Spleen (tissue), 11 donors: ENCODE results near the gene GJB6. TPM values are rescaled to one million over a fixed set of nuclear protein-coding genes. Genes with fewer than 3 reads are reported as not detected.

ENCODE experiments used
- DNase-seq: peaks from one replicate; pipeline ENCODE4 v3.0.0-alpha.2; 2020
- H3K27ac ChIP-seq, 8 donors: fragments of 200-600 bp; sonication (generic) in 7 of 8; 1 replicate in 4 of 8; 2 replicates in 4 of 8; pipeline versions ENCODE4 v1.5.0 to v1.8.0; 2016 to 2021; ENCODE audit warnings: inconsistent platforms in 4 of 8, mild to moderate bottlenecking in 4 of 8, moderate library complexity in 1 of 8
- H3K27me3 ChIP-seq, 7 donors: fragments of 200-600 bp; sonication (generic) in 6 of 7; replicated peaks in 1 of 7; 1 replicate in 4 of 7; 2 replicates in 3 of 7; pipeline versions ENCODE4 v1.5.0 to v1.8.0; 2016 to 2021; ENCODE audit warnings: inconsistent platforms in 3 of 7, mild to moderate bottlenecking in 1 of 7
- H3K36me3 ChIP-seq, 6 donors: fragments of 200-600 bp; sonication (generic) in 5 of 6; 1 replicate in 4 of 6; 2 replicates in 2 of 6; pipeline versions ENCODE4 v1.5.0 to v1.8.0; 2016 to 2021; ENCODE audit warnings: inconsistent platforms in 2 of 6
- H3K4me1 ChIP-seq, 6 donors: fragments of 200-600 bp; sonication (generic) in 5 of 6; 1 replicate in 3 of 6; 2 replicates in 3 of 6; pipeline versions ENCODE4 v1.5.0 to v1.8.0; 2016 to 2021; ENCODE audit warnings: inconsistent platforms in 3 of 6
- H3K4me3 ChIP-seq, 8 donors: fragments of 200-600 bp; sonication (generic) in 7 of 8; 1 replicate in 4 of 8; 2 replicates in 4 of 8; pipeline versions ENCODE4 v1.5.0 to v1.8.0; 2016 to 2021; ENCODE audit warnings: inconsistent platforms in 4 of 8, mild to moderate bottlenecking in 4 of 8, moderate library complexity in 2 of 8
- H3K9me3 ChIP-seq, 8 donors: fragments of 200-600 bp; sonication (generic) in 7 of 8; 1 replicate in 4 of 8; 2 replicates in 4 of 8; pipeline versions ENCODE4 v1.5.0 to v1.8.0; 2016 to 2021; ENCODE audit warnings: inconsistent platforms in 4 of 8
- CTCF ChIP-seq, 11 experiments: fragments of 200-600 bp in 7 of 11; fragments of 450-650 bp in 4 of 11; sonication (generic) in 4 of 11; IDR thresholded peaks in 8 of 11; conservative IDR thresholded peaks in 3 of 11; 1 replicate in 7 of 11; 2 replicates in 4 of 11; pipeline versions ENCODE4 v1.4.0 to v1.8.0; 2016 to 2021; ENCODE audit warnings: antibody characterized with exemption in 11 of 11, inconsistent platforms in 4 of 11, mild to moderate bottlenecking in 1 of 11
- POLR2A ChIP-seq, 3 donors: fragments of 450-650 bp; IDR thresholded peaks; one replicate each; pipeline ENCODE4 v1.5.1; 2017; ENCODE audit warnings: antibody characterized with exemption in 3 of 3, mild to moderate bottlenecking in 1 of 3
- POLR2AphosphoS5 ChIP-seq, 3 donors: sonication (generic); formaldehyde crosslinking; IDR thresholded peaks; one replicate each; pipeline ENCODE4 v1.5.1; 2017; ENCODE audit warnings: antibody characterized with exemption in 3 of 3
- WGBS, 5 donors: extraction: QIAGEN DNeasy Blood & Tissue Kit in 3 of 5; methylation state at CpG; one replicate each; pipeline versions ENCODE4 v1.1.5 to v1.1.7; 2013 to 2018; 5-methylcytosine and 5-hydroxymethylcytosine counted together
- intact Hi-C: fragments of 100-400 bp; cut with DNase I; formaldehyde crosslinking; loops from one replicate; pipeline ENCODE4 v1.15.0; 2023; ENCODE audit warnings: low total_unique reads
- polyA plus RNA-seq, 3 donors: library from polyadenylated mRNA; stranded (reverse); fragments of 200-250 nt; gene quantifications; one replicate each; pipeline ENCODE4 v1.2.1, GENCODE V29; 2013
- total RNA-seq, 7 donors: library from RNA; depleted of rRNA in 3 of 7; stranded (reverse); fragments of >200 nt in 3 of 7; fragmentation: NEBNext Ultra II Directional in 4 of 7; extraction: Animal tissue kit (Norgen Biotek cat#: 25700) in 4 of 7; gene quantifications; one replicate each; pipeline versions ENCODE4 v1.1.0 to v1.2.1, GENCODE V29; 2016 to 2021
- donor health status: healthy with polysubstance abuse.
- donor health status: DM: no; HTN: no; CAD: no; lungs with moderate emphysema.
- donor health status: DM: no; HTN: no; CAD: no.
- donor health status: Bipolar disorder and iron deficiency.
- donor health status: healthy.
- donor health status: DM: no; HTN: no; CAD: no.
- donor health status: DM: yes; HTN: yes; CAD: no.

GJB6 gene
- total and polyA plus RNA-seq, 10 donors, result 0.17 to 2.5 (median 0.30) TPM; not detected in 3

- H3K4me1 ChIP-seq, result no peaks in the 10 kb centered on the region
- no peak overlapping the region for H3K4me3 ChIP-seq
- H3K36me3 ChIP-seq, result no peaks in the 10 kb centered on the region
- peaks cover 0 to 13% (median 0%) of the 10 kb centered on the region in 8 donors for H3K9me3 ChIP-seq
- H3K27ac ChIP-seq, result no peak overlapping the region
- DNase-seq, result no peak
- peaks cover 0 to 29% (median 8%) of the 10 kb centered on the region in 7 donors for H3K27me3 ChIP-seq
- intact Hi-C loops, result no loop called here
- TF ChIP-seq POLR2A (IDR thresholded peaks at IDR 0.05) (no peak), POLR2AphosphoS5 (IDR thresholded peaks at IDR 0.05) (no peak)
- 65 to 100% (median 90%) methylated on average over 1 of the region's 1 CpG for WGBS, 5 donors
Observed at GRCh38 chr13:20209948-20210347, 22.2 kb downstream of the GJB6 start.

DNA sequence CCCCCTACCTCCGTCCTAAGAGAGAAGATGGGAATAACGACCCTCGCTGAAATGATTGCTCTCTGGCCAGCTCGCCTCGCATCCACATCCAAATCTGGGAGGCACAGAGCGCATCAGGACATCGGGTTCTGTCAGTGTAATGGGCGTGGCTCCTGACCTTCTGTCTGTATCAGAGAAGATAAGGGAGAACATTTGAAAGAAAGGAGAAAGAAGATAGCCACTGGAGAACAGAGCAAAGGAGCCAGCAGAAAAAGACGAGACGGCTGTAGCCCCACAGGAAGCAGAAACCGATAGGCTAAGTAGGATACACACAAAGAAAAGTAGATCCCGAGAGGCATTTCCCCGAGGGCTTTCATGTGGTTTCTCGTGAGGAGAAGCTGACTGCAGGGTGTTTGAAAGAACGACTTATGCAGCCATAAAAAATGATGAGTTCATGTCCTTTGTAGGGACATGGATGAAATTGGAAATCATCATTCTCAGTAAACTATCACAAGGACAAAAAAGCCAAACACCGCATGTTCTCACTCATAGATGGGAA, 25.4 kb downstream of the GJB6 start:
- Histone ChIP-seq H3K4me1 (no peaks in the 10 kb centered on the region), H3K27me3 (peaks cover 0 to 45% (median 8%) of the 10 kb centered on the region in 7 donors), H3K9me3 (peaks cover 0 to 6% (median 1%) of the 10 kb centered on the region in 8 donors), H3K27ac (no peak overlapping the region), H3K4me3 (no peak overlapping the region), H3K36me3 (no peaks in the 10 kb centered on the region)
- 65 to 70% (median 69%) methylated on average over 16 of the region's 16 CpGs for WGBS, 5 donors
- TF ChIP-seq CTCF (IDR thresholded peaks at IDR 0.05 in 8 of 11, conservative IDR thresholded peaks at IDR 0.05 in 3 of 11), result no peak
- TF ChIP-seq POLR2AphosphoS5 (IDR thresholded peaks at IDR 0.05), result no peak
- no peak for TF ChIP-seq POLR2A (IDR thresholded peaks at IDR 0.05)
- DNase-seq, result no peak
- intact Hi-C loops, result no loop called here

- Histone ChIP-seq H3K27ac (no peak overlapping the region), H3K4me1 (no peaks in the 10 kb centered on the region), H3K9me3 (peaks cover 0 to 11% (median 5%) of the 10 kb centered on the region in 8 donors), H3K36me3 (no peaks in the 10 kb centered on the region), H3K4me3 (no peak overlapping the region), H3K27me3 (peaks cover 0 to 45% (median 8%) of the 10 kb centered on the region in 7 donors)
- DNase-seq, result no peak
- intact Hi-C loops, result no loop called here
- WGBS, 5 donors, result 67 to 83% (median 77%) methylated on average over 8 to 11 of the region's 11 CpGs
- no peak for TF ChIP-seq CTCF (IDR thresholded peaks at IDR 0.05 in 8 of 11, conservative IDR thresholded peaks at IDR 0.05 in 3 of 11)
- TF ChIP-seq POLR2A (IDR thresholded peaks at IDR 0.05), result no peak
Observed at GRCh38 chr13:20206065-20206697, 25.9 kb downstream of the GJB6 start.

DNA sequence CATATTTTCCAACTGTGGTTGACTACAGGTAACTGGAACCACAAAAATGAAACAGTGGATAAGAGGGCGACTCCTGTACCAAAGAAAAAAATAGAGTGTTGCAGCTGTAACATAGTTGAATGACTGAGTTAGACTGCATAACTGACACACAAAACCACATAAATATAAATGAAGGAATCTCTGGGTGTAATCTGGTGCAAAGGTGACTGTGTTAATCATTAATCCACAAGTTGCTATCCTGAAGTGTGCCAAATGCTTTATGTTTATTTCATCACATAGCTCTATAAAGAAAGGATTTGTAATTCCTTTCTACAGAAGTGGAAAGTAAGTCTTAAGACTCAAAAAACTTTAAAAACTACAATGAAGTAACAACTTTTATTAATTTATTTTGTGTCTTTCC, 33.3 kb downstream of the GJB6 start:
- H3K27ac ChIP-seq, result no peak overlapping the region
- DNase-seq, result no peak
- no peak overlapping the region for H3K4me3 ChIP-seq
- H3K36me3 ChIP-seq, result no peaks in the 10 kb centered on the region
- H3K27me3 ChIP-seq, result peaks cover 13 to 51% (median 34%) of the 10 kb centered on the region in 7 donors
- peaks cover 3 to 21% (median 10%) of the 10 kb centered on the region in 6 donors for H3K4me1 ChIP-seq
- H3K9me3 ChIP-seq, result peaks cover 0 to 11% (median 5%) of the 10 kb centered on the region in 8 donors
- WGBS, 5 donors, result 63 to 97% (median 79%) methylated on average over 1 of the region's 1 CpG
- TF ChIP-seq POLR2AphosphoS5 (IDR thresholded peaks at IDR 0.05), result no peak
- intact Hi-C loops, result loop anchor here (5.0 to 10.0 kb wide), 2 partner anchors 629 to 726 kb away; no protein-coding TSS in a partner anchor

DNA sequence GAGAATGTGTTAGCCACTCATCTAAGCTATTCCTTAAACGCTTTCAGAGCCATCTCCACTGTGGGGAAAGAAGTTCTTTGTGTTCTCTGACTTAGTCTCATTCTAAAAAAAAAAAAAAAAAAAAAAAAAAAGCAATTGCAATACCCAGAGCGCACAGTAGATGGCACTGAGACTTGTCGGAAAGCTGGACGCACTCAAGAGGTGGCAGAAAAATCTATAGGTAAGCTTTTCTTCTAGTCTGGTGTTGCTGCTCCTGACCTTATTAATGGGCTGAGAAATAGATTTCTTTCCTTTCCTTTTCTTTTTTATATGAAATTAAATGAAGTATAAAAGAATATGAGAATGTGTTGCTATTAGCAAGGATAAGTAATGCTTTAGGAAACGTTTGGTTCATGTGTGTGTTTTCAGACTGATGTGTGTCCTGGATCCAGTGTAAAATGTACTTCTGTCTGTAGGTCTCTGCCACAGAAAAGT, 34.7 kb downstream of the GJB6 start:
- no peak for DNase-seq
- Histone ChIP-seq H3K4me1 (peaks cover 14 to 34% (median 24%) of the 10 kb centered on the region in 6 donors), H3K9me3 (peaks cover 0 to 11% (median 5%) of the 10 kb centered on the region in 8 donors), H3K27me3 (peaks cover 23 to 56% (median 47%) of the 10 kb centered on the region in 7 donors), H3K27ac (no peak overlapping the region), H3K36me3 (no peaks in the 10 kb centered on the region), H3K4me3 (no peak overlapping the region)
- TF ChIP-seq POLR2A (IDR thresholded peaks at IDR 0.05), result no peak
- no peak for TF ChIP-seq POLR2AphosphoS5 (IDR thresholded peaks at IDR 0.05)
- TF ChIP-seq CTCF (IDR thresholded peaks at IDR 0.05 in 8 of 11, conservative IDR thresholded peaks at IDR 0.05 in 3 of 11), result peak; percentile 25 to 72 (median 55)
- intact Hi-C loops, result loop anchor here (5.0 to 10.0 kb wide), 2 partner anchors 630 to 727 kb away; no protein-coding TSS in a partner anchor
- WGBS, 5 donors, result 9 to 19% (median 12%) methylated on average over 5 of the region's 5 CpGs
